ENCODE measurements around the gene CTNNA1.

- TF ChIP-seq ZNF24 (tag by site-specific recombination; IDR thresholded peaks at IDR 0.05) (no peak), YY1 (tag by site-specific recombination; IDR thresholded peaks at IDR 0.05) (no peak)
Observed at GRCh38 chr5:138748630-138749081, 4.6 kb upstream of the CTNNA1 start.

Measured in HEK293 (cell line).